SK-N-MC (cell line): ENCODE measurements around the gene TSPAN17.

ENCODE experiments used
- DNase-seq: peaks from one replicate; pipeline ENCODE4 v3.0.0-alpha.2; 2011; ENCODE audit warnings: low read depth, low spot score
- H3K27ac ChIP-seq: fragments of 200-600 bp; sonication (generic); 2 replicates; pipeline ENCODE4 v1.5.1; 2016; ENCODE audit warnings: mixed run types
- H3K36me3 ChIP-seq: fragments of 200-600 bp; sonication (generic); 2 replicates; pipeline ENCODE4 v1.6.1; 2017; ENCODE audit warnings: antibody characterized with exemption, low read length, mixed read lengths; ENCODE audit not compliant: insufficient read depth
- H3K4me3 ChIP-seq: fragments of 200-600 bp; sonication (generic); 2 replicates; pipeline ENCODE4 v1.5.1; 2016
- H3K9ac ChIP-seq: fragments of 200-600 bp; sonication (generic); 2 replicates; pipeline ENCODE4 v1.8.0; 2017; ENCODE audit warnings: mixed run types, mixed read lengths; ENCODE audit not compliant: insufficient read length
- H3K9me3 ChIP-seq: fragments of 200-600 bp; sonication (generic); 2 replicates; pipeline ENCODE4 v1.6.1; 2017; ENCODE audit warnings: low read depth, mild to moderate bottlenecking, antibody characterized with exemption, low read length, moderate library complexity, mixed read lengths
- EZH2 ChIP-seq: fragments of 200-600 bp; sonication (generic); IDR thresholded peaks from one replicate; pipeline ENCODE4 v1.6.1; 2017; ENCODE audit warnings: antibody characterized with exemption
- FOXP2 ChIP-seq: optimal IDR thresholded peaks from 2 replicates; pipeline ENCODE3; 2011; ENCODE audit warnings: mild to moderate bottlenecking, moderate library complexity; ENCODE audit not compliant: insufficient read depth; ENCODE audit errors: extremely low read length, control extremely low read depth
- POLR2AphosphoS5 ChIP-seq: IDR thresholded peaks from 2 replicates; pipeline ENCODE4 v1.6.1; 2012; ENCODE audit warnings: mild to moderate bottlenecking, low read depth, low read length, borderline replicate concordance

Gene TSPAN17

DNA sequence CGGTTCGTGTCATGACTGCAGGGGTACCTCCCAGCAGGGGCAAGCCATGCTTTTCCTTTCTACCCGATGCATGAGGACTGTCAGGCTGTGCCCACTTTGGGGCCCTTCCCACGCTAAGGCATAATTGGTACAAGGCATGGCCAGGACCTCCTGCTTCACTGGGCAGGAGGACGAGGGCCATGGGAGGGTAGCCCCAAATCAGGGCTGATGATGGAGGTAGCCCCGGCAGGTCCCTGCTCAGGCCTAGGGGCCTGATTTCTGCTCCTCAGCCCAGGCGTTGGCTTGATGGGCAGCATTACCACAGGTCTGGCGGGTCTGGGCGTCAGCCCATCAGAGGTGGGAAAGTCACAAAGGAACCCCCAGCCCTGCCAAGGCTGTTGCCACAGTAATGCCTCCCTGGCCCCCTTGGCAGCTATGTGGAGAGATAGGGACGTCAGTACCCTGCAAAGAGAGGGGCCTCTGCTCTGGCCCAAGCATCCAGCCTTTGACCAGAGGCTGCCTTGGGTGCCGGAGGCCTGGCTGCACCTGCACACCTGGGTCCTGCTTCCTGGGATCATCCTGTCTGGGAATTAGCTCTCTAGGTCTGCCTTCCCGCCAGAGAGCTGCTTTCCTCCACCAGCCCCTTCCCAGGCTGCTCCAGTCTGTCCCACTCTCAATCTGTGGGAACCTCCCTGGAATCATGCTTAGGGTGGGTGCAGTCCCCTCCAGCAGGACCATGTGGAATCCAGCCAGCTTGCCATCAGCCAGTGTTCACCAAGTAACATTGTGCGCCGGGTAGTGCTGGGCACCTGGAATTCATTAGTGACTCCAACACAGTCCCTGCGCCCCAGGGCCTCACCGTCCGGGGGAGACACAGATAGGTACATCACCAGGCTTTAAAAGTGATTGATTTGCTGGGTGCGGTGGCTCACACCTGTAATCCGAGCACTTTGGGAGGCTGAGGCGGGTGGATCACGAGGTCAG is 15.4 kb downstream of the TSPAN17 start:
- Histone ChIP-seq H3K4me3 (no peak overlapping the region), H3K36me3 (no peaks in the 10 kb centered on the region), H3K27ac (no peak overlapping the region), H3K9me3 (no peaks in the 10 kb centered on the region), H3K9ac (no peak overlapping the region)
- no peak for DNase-seq
- no peak for TF ChIP-seq FOXP2
- no peak for TF ChIP-seq EZH2
- TF ChIP-seq POLR2AphosphoS5 = no peak

DNA sequence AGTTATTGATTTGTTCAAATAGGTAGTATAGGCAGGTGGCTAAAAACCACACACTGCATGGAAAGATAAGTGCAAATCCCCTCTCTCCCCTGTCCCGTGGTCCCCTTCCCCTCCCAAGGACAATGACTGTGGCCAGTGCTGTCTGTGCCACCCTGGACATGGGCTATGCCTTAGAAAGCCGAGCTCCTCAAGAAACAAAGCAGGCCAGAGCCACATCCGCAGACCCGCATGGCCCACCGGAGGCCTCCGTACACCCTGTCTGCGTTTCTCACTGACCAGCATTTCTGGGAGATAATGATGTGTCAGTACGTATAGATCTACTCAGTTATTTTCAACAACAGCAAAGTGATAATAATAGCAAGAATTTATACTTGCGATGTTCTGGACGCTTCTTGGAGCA is 16.3 kb downstream of the TSPAN17 start:
- Histone ChIP-seq H3K27ac (no peak overlapping the region), H3K36me3 (no peaks in the 10 kb centered on the region), H3K4me3 (no peak overlapping the region), H3K9me3 (no peaks in the 10 kb centered on the region), H3K9ac (no peak overlapping the region)
- no peak for TF ChIP-seq FOXP2
- TF ChIP-seq POLR2AphosphoS5 = no peak
- no peak for TF ChIP-seq EZH2
- DNase-seq = no peak

GRCh38 chr5:176664479-176664878 is 17.2 kb downstream of the TSPAN17 start:
- Histone ChIP-seq H3K9me3 (no peaks in the 10 kb centered on the region), H3K27ac (no peak overlapping the region), H3K4me3 (no peak overlapping the region), H3K36me3 (no peaks in the 10 kb centered on the region), H3K9ac (no peak overlapping the region)
- DNase-seq = no peak
- TF ChIP-seq FOXP2 (no peak), POLR2AphosphoS5 (no peak), EZH2 (no peak)

DNA sequence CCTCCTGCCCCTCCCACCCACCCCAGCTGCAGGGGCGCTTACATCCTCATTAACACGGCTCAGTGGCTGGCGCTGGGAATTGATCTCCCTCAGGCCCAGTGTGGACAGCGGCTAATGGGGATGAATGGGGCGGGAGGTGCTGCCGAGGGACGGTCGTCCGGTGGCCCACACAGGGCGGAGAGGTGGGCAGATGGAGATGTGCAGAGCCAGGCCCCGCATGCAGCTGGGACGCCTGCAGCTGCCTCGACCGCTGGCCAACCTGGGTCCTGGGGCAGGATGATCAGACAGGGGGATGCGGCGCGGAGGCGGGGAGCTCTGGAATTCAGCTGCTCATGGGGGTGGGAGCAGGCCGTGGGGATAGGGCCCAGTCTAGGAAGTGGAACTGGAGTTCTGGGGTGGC is 17.6 kb downstream of the TSPAN17 start:
- no peak overlapping the region for H3K27ac ChIP-seq
- H3K36me3 ChIP-seq = no peaks in the 10 kb centered on the region
- H3K4me3 ChIP-seq = no peak overlapping the region
- H3K9me3 ChIP-seq = no peaks in the 10 kb centered on the region
- H3K9ac ChIP-seq = no peak overlapping the region
- no peak for TF ChIP-seq FOXP2
- TF ChIP-seq EZH2 = no peak
- TF ChIP-seq POLR2AphosphoS5 = no peak
- DNase-seq = no peak

DNA sequence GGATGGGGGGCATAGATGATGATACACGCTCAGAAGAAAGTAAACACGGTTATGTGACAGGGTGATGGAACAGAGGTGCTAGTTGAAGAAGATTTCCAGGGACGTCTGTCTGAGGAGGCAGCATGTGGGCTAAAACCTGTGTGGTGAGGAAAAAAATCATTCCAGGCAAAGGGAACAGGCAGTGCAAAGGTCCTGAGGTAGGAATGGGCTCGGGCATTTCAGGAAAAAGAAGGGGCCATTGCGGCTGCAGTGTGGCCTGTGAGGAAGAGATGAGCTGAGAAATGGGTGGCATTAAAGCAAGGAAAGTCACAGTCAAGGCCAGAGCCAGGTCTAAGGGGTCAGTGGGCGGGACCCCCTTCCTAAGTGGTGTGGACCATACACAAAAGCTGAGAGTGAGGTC is 18.2 kb downstream of the TSPAN17 start:
- Histone ChIP-seq H3K9me3 (no peaks in the 10 kb centered on the region), H3K27ac (no peak overlapping the region), H3K9ac (no peak overlapping the region), H3K36me3 (no peaks in the 10 kb centered on the region), H3K4me3 (no peak overlapping the region)
- no peak for TF ChIP-seq POLR2AphosphoS5
- no peak for TF ChIP-seq EZH2
- no peak for TF ChIP-seq FOXP2
- DNase-seq = no peak

DNA sequence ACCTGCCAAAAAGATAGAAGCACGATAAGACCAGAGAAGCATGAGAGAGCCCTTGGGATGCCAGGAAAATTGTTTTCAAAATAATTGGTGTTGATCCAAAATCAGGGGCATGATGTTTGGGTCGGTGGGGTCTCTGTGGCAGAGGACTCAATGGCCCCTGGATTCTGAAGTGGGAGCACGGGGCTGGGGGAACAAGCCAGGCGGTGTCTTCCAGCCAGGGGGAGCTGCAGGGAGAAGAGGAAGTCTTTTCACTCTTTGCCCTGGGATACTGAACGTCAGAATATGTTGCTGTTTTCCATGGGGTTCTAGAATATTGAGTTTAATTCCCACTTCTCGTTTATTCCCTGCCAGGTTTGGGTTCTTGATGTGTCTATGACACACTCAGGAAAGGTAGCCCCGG is 20.4 kb downstream of the TSPAN17 start:
- no peaks in the 10 kb centered on the region for H3K36me3 ChIP-seq
- TF ChIP-seq EZH2 (no peak), POLR2AphosphoS5 (no peak), FOXP2 (no peak)
- H3K9me3 ChIP-seq = no peaks in the 10 kb centered on the region
- H3K9ac ChIP-seq = no peak overlapping the region
- no peak overlapping the region for H3K4me3 ChIP-seq
- no peak overlapping the region for H3K27ac ChIP-seq
- no peak for DNase-seq

- Histone ChIP-seq H3K9ac (no peak overlapping the region), H3K27ac (no peak overlapping the region), H3K4me3 (no peak overlapping the region), H3K9me3 (no peaks in the 10 kb centered on the region), H3K36me3 (no peaks in the 10 kb centered on the region)
- no peak for DNase-seq
- no peak for TF ChIP-seq FOXP2
- TF ChIP-seq EZH2 = no peak
Measured at GRCh38 chr5:176670449-176670848, 23.2 kb downstream of the TSPAN17 start.

DNA sequence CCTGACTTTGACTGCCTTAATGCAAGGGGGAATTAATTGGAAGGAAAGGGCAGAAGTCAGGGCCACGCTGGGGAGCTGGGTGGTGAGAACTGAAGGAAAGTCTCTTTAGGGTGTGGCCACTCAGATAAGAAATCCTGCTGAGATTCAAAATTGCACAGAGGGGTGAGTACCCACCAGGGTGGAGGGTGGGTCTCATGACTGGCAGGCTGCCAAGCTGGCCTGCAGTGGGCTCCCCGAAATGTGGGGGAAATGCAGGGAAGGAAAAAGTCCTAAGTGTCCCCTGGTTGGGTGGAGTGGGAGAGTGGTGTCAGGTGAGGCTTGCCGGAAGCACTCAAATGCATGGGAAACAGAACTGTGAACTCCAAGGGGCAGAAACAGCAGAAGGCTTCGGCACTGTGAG is 24.1 kb downstream of the TSPAN17 start:
- Histone ChIP-seq H3K36me3 (no peaks in the 10 kb centered on the region), H3K9ac (no peak overlapping the region), H3K4me3 (no peak overlapping the region), H3K9me3 (no peaks in the 10 kb centered on the region), H3K27ac (no peak overlapping the region)
- no peak for DNase-seq
- TF ChIP-seq EZH2 = no peak
- no peak for TF ChIP-seq POLR2AphosphoS5
- TF ChIP-seq FOXP2 = no peak
